Stomach (tissue), 9 donors: ENCODE measurements around the gene COPE. TPM values are rescaled to one million over a fixed set of nuclear protein-coding genes. Genes with fewer than 3 reads are reported as not detected.

Source experiments
- DNase-seq, 2 donors: peaks; one replicate each; pipeline versions ENCODE4 v3.0.0 to v3.0.0-alpha.2; 2013 to 2019
- H3K27ac ChIP-seq, 5 donors: fragments of 200-600 bp in 4 of 5; sonication (generic) in 4 of 5; one replicate each; pipeline ENCODE4 v1.5.1; 2013 to 2019; ENCODE audit warnings: mild to moderate bottlenecking in 1 of 5, moderate library complexity in 1 of 5
- H3K27me3 ChIP-seq, 3 donors: fragments of 200-600 bp; sonication (generic); one replicate each; pipeline ENCODE4 v1.5.1; 2017 to 2019; ENCODE audit warnings: mixed run types in 1 of 3
- H3K36me3 ChIP-seq, 4 donors: fragments of 200-600 bp; sonication (generic); 1 replicate in 3 of 4; 2 replicates in 1 of 4; pipeline ENCODE4 v1.5.1; 2016 to 2019
- H3K4me1 ChIP-seq, 4 donors: fragments of 200-600 bp; sonication (generic); one replicate each; pipeline ENCODE4 v1.5.1; 2016 to 2019
- H3K4me3 ChIP-seq, 4 donors: fragments of 200-600 bp; sonication (generic) in 3 of 4; one replicate each; pipeline ENCODE4 v1.5.1; 2016 to 2019; ENCODE audit warnings: mild to moderate bottlenecking in 1 of 4
- H3K9me3 ChIP-seq, 4 donors: fragments of 200-600 bp; sonication (generic); one replicate each; pipeline ENCODE4 v1.5.1; 2016 to 2019
- CTCF ChIP-seq, 7 experiments: fragments of 450-650 bp in 4 of 7; fragments of 200-600 bp in 3 of 7; sonication (generic) in 3 of 7; IDR thresholded peaks; one replicate each; pipeline ENCODE4 v1.5.1; 2016 to 2019; ENCODE audit warnings: antibody characterized with exemption in 7 of 7, control low read depth in 2 of 7, mild to moderate bottlenecking in 1 of 7
- EP300 ChIP-seq: sonication (generic); formaldehyde crosslinking; IDR thresholded peaks from one replicate; pipeline ENCODE4 v1.6.1; 2017; ENCODE audit warnings: antibody characterized with exemption
- POLR2A ChIP-seq, 4 donors: fragments of 450-650 bp; IDR thresholded peaks; one replicate each; pipeline ENCODE4 v1.6.1; 2016; ENCODE audit warnings: antibody characterized with exemption in 4 of 4, control low read depth in 2 of 4, mild to moderate bottlenecking in 1 of 4, moderate library complexity in 1 of 4
- POLR2AphosphoS5 ChIP-seq, 3 donors: sonication (generic); formaldehyde crosslinking; IDR thresholded peaks; one replicate each; pipeline ENCODE4 v1.6.1; 2016; ENCODE audit warnings: antibody characterized with exemption in 3 of 3
- WGBS, 5 donors: extraction: QIAGEN DNeasy Blood & Tissue Kit in 3 of 5; methylation state at CpG; one replicate each; pipeline versions ENCODE4 v1.1.5 to v1.1.7; 2013 to 2018; 5-methylcytosine and 5-hydroxymethylcytosine counted together
- intact Hi-C: fragments of 100-400 bp; cut with DNase I; formaldehyde crosslinking; loops from one replicate; pipeline ENCODE4 v1.15.1; 2023; ENCODE audit warnings: low total_unique reads
- polyA plus RNA-seq, 3 donors: library from polyadenylated mRNA; stranded (reverse); fragments of 200-250 nt; gene quantifications; one replicate each; pipeline ENCODE4 v1.2.3, GENCODE V29; 2013
- total RNA-seq, 5 donors: library from RNA; depleted of rRNA; stranded (reverse); fragments of >200 nt; gene quantifications; one replicate each; pipeline versions ENCODE4 v1.1.0 to v1.2.3, GENCODE V29; 2014 to 2016
- donor health status: healthy with polysubstance abuse.
- donor health status: Bipolar disorder and iron deficiency.
- donor health status: healthy.

COPE gene
- total and polyA plus RNA-seq, 8 donors: 76.7 to 283 (median 209) TPM

- peaks cover 99 to 100% (median 100%) of the 10 kb centered on the region in 4 donors for H3K36me3 ChIP-seq
- peak in 1 of 2 donors; percentile 57 for DNase-seq
- no peaks in the 10 kb centered on the region for H3K27me3 ChIP-seq
- H3K4me3 ChIP-seq: no peak overlapping the region
- H3K4me1 ChIP-seq: peaks cover 0 to 13% (median 7%) of the 10 kb centered on the region in 4 donors
- intact Hi-C loops: no loop called here
- no peaks in the 10 kb centered on the region for H3K9me3 ChIP-seq
- TF ChIP-seq CTCF (IDR thresholded peaks at IDR 0.05): peak in 1 of 7 experiments; percentile 6
- no peak for TF ChIP-seq POLR2AphosphoS5 (IDR thresholded peaks at IDR 0.05)
- no peak overlapping the region for H3K27ac ChIP-seq
- 85 to 90% (median 87%) methylated on average over 22 of the region's 22 CpGs for WGBS, 5 donors
These were observed 62.6 kb downstream of the COPE start for GRCh38 chr19:18856385-18857126.

- no peak for DNase-seq
- Histone ChIP-seq H3K27ac (no peak overlapping the region), H3K27me3 (no peaks in the 10 kb centered on the region), H3K9me3 (no peaks in the 10 kb centered on the region), H3K4me3 (no peak overlapping the region), H3K4me1 (peaks cover 0 to 12% (median 8%) of the 10 kb centered on the region in 4 donors), H3K36me3 (peaks cover 99 to 100% (median 100%) of the 10 kb centered on the region in 4 donors)
- 87 to 95% (median 92%) methylated on average over 21 to 27 of the region's 27 CpGs for WGBS, 5 donors
- intact Hi-C loops: no loop called here
- no peak for TF ChIP-seq POLR2A (IDR thresholded peaks at IDR 0.05)
- no peak for TF ChIP-seq POLR2AphosphoS5 (IDR thresholded peaks at IDR 0.05)
- TF ChIP-seq EP300: no peak
- TF ChIP-seq CTCF (IDR thresholded peaks at IDR 0.05): no peak
These were observed 63.4 kb downstream of the COPE start for GRCh38 chr19:18855647-18856384.

GRCh38 chr19:18854982-18855381, 64.2 kb downstream of the COPE start:
- intact Hi-C loops: no loop called here

More at GRCh38 chr19:18854982-18855381, 64.2 kb downstream of the COPE start:
- no peak for DNase-seq
- Histone ChIP-seq H3K27me3 (no peaks in the 10 kb centered on the region), H3K36me3 (peaks cover 99 to 100% (median 100%) of the 10 kb centered on the region in 4 donors), H3K4me1 (peaks cover 4 to 18% (median 10%) of the 10 kb centered on the region in 4 donors), H3K4me3 (no peak overlapping the region), H3K27ac (no peak overlapping the region), H3K9me3 (no peaks in the 10 kb centered on the region)
- WGBS, 5 donors: 90 to 98% (median 95%) methylated on average over 18 to 33 of the region's 33 CpGs
- TF ChIP-seq CTCF (IDR thresholded peaks at IDR 0.05): no peak
- no peak for TF ChIP-seq POLR2AphosphoS5 (IDR thresholded peaks at IDR 0.05)
- no peak for TF ChIP-seq POLR2A (IDR thresholded peaks at IDR 0.05)
- TF ChIP-seq EP300: no peak
